ENCODE measurements around the gene NAP1L4.

GRCh38 chr11:2932850-2933251 is 59.3 kb downstream of the NAP1L4 start:
- TF ChIP-seq CTCF (IDR thresholded peaks at IDR 0.05) (no peak), ZFX (IDR thresholded peaks at IDR 0.05; ENCODE audit: borderline replicate concordance) (no peak)

Measured in 22Rv1 (cell line).